GM21825 (cell line): ENCODE measurements around the gene SCAND1.

Source experiments
- ATAC-seq: cut with Tn5 transposase; IDR thresholded peaks from one replicate; pipeline ENCODE4 v1.9.1; 2021; ENCODE audit warnings: mild to moderate bottlenecking, moderate library complexity; ENCODE audit not compliant: unreplicated experiment

The SCAND1 gene

GRCh38 chr20:35908007-35908406 is 46.3 kb downstream of the SCAND1 start:
- no peak for ATAC-seq

GRCh38 chr20:35907017-35907701 is 47.1 kb downstream of the SCAND1 start:
- no peak for ATAC-seq

GRCh38 chr20:35904982-35905663 is 49.2 kb downstream of the SCAND1 start:
- no peak for ATAC-seq

- no peak for ATAC-seq
These were observed 50.5 kb downstream of the SCAND1 start for GRCh38 chr20:35903843-35904242.
